ENCODE data around the gene KSR2. TPM values are rescaled to one million over a fixed set of nuclear protein-coding genes. Genes with fewer than 3 reads are reported as not detected.

KSR2 gene
- total RNA-seq, 1 experiment from 2014 or later: 1.3 TPM

GRCh38 chr12:117567644-117568216 lies 401.1 kb downstream of the KSR2 start:
- Histone ChIP-seq H3K9me3 (ENCODE audit: control insufficient read depth, low read depth, low read length) (no peaks in the 10 kb centered on the region), H2AK5ac (ENCODE audit: insufficient read length, low read length) (no peak overlapping the region), H3K4me2 (ENCODE audit: insufficient read depth, insufficient read length, low read length) (no peak overlapping the region), H3T11ph (ENCODE audit: low read length) (no peak overlapping the region), H3K79me1 (ENCODE audit: insufficient read depth, low read depth, low read length, poor library complexity, severe bottlenecking) (no peaks in the 10 kb centered on the region), H2BK20ac (ENCODE audit: low read depth, low read length, poor library complexity, severe bottlenecking) (no peak overlapping the region), H3K27me3 (ENCODE audit: insufficient read depth, low read length) (no peaks in the 10 kb centered on the region), H2BK15ac (ENCODE audit: low read depth, low read length) (no peak overlapping the region), H3K18ac (ENCODE audit: insufficient read length, low read depth, low read length) (no peak overlapping the region), H2BK12ac (ENCODE audit: insufficient read length, low read depth, low read length) (no peak overlapping the region), H3K27ac (ENCODE audit: insufficient read length, low read depth, low read length) (no peak overlapping the region), H4K91ac (ENCODE audit: insufficient read length, low read depth, low read length) (no peak overlapping the region), H3K79me2 (ENCODE audit: insufficient read depth, low read length) (no peaks in the 10 kb centered on the region), H4K5ac (ENCODE audit: insufficient read length, low read depth, low read length) (no peak overlapping the region), H3K56ac (ENCODE audit: insufficient read length, low read depth, low read length) (no peak overlapping the region), H4K8ac (replicated peaks; ENCODE audit: insufficient read length, low read depth, low read length) (no peak overlapping the region), H3K23ac (ENCODE audit: insufficient read length, low read depth, low read length) (no peak overlapping the region), H4K20me1 (ENCODE audit: control insufficient read depth, insufficient read depth, insufficient read length) (no peaks in the 10 kb centered on the region), H3K4me1 (ENCODE audit: insufficient read depth, low read length) (no peaks in the 10 kb centered on the region), H3K9ac (ENCODE audit: extremely low read depth, insufficient read length, low read length) (no peak overlapping the region), H3K23me2 (ENCODE audit: insufficient read length, low read depth, low read length, poor library complexity, severe bottlenecking) (no peaks in the 10 kb centered on the region), H3K14ac (ENCODE audit: insufficient read depth, low read length) (no peak overlapping the region), H2AFZ (ENCODE audit: low read length) (no peak overlapping the region), H2BK120ac (ENCODE audit: low read depth, low read length, poor library complexity, severe bottlenecking) (no peak overlapping the region), H2BK5ac (ENCODE audit: insufficient read length, low read length) (no peak overlapping the region), H3K4ac (ENCODE audit: low read depth, low read length) (no peak overlapping the region)
- TF ChIP-seq CTCF (conservative IDR thresholded peaks at IDR 0.05): no peak
- no peak overlapping the region for H3K4me3 Mint-ChIP-seq
- no peaks in the 10 kb centered on the region; the same call in 1 of the 2 replicates for H3K27me3 Mint-ChIP-seq (ENCODE audit: low read depth)
- H3K4me1 Mint-ChIP-seq: peaks cover 14 to 33% of the 10 kb centered on the region in 2 experiments
- WGBS (ENCODE audit: extremely low coverage, insufficient read length, low lambda C conversion rate): no CpG with 5 or more reads among the region's 9 CpGs
- no peak for DNase-seq
- H3K9me3 Mint-ChIP-seq: no peaks in the 10 kb centered on the region
- no peaks in the 10 kb centered on the region for H3K36me3 Mint-ChIP-seq (ENCODE audit: insufficient read depth in 1 of 3, low read depth in 3 of 3)
- H3K27ac Mint-ChIP-seq: no peak overlapping the region

Measured in H9 (cell line).